M059J (cell line): ENCODE data around the gene CENPN. TPM values are rescaled to one million over a fixed set of nuclear protein-coding genes. Genes with fewer than 3 reads are reported as not detected.

Experiments used
- DNase-seq: peaks from one replicate; pipeline ENCODE4 v3.0.0-alpha.2; 2012; ENCODE audit warnings: low read depth
- total RNA-seq: library from RNA; depleted of rRNA; stranded (reverse); fragments of >200 nt; shearing (Covaris generic); gene quantifications from 2 replicates; pipeline ENCODE4 v1.2.3, GENCODE V29; 2014; rRNA removed

Gene CENPN
- total RNA-seq, 1 experiment from 2014 or later: 210 TPM

DNA sequence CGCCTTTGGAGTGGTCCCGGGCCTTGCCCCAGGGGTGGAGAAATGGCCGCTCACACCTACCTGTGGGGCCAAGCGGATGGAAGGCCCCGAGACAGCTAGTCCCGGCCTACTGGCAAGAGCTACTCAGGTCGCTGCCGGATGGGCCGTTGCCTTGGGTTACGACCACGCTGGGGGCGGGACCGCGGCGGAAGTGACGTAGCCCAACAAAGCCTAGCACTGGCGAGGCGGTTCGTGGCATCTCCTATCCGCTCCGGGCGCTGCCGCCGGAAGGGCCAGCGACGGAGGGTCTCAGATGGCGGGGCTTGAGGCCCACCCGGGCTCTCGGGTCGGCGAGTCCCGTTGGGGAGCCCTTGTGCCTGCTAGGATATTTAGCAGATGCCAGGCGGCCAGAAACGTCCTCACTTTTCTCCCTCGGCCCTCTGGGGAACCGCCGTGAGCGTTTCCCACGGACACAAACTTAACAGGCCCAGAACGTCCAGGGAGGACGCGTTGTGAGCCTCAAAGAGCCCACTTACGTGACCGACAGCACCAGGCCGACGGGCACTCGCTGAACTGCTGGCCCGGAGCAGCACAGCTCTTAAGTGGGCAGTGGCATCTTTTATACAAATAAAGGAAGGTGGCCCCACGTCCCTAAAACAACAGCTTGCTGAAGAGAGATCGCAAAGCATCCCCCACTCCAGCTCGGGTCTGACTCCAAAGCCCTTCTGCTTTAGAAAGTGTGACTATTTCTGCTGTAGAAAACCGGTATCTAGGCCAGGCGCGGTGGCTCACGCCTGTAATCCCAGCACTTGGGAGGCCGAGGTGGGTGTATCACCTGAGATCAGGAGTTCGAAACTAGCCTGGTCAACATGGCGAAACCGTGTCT, 70.3 kb downstream of the CENPN start, which contains the start of gene C16orf46:
Gene C16orf46 (minus strand): TSS at position 163 of the 865 bp plus-strand sequence. CDS start 13,283 bp downstream, outside the sequence.
- peak; percentile 95 for DNase-seq

DNA sequence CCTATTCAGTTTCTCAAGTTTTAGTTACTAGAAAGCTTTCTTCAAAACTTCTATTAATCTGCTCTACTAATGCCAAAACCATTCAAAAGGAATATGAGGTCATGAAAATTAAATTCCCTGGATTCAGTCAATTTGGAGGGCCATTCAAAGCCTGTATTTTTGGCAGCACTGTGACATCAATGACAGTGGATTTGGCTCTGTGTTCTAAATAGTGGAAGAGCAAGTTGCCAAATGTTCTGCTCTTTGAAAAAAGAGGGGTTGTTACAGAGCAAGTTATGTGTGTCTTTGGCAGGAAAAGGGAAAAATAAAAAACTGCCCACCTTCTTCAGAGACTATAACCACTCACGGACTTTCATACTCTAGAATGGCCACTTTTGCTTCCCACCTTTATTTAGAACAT, 73.2 kb downstream of the CENPN start:
- DNase-seq: no peak

GRCh38 chr16:81081014-81081413, 74.0 kb downstream of the CENPN start:
- no peak for DNase-seq

Other genes with a start within 250 kb of the CENPN start
- 10.1 and 11.1 TPM in 2 replicates for gene CDYL2, start 202.6 kb upstream of the CENPN start, total RNA-seq
- gene CMC2, start 329 bp upstream of the CENPN start, total RNA-seq: 144 and 150 TPM in 2 replicates
- gene ATMIN, start 28.6 kb downstream of the CENPN start, total RNA-seq: 39.9 and 55.6 TPM in 2 replicates
- gene C16orf46, start 70.0 kb downstream of the CENPN start, total RNA-seq: 1.4 TPM in 1 of 2 replicates, not detected in the other
- 22.8 and 36.4 TPM in 2 replicates for gene GCSH, start 89.2 kb downstream of the CENPN start, total RNA-seq
- gene BCO1, start 231.5 kb downstream of the CENPN start, total RNA-seq: 0.10 TPM in 1 of 2 replicates, not detected in the other